WTC11 (cell line): ENCODE results near the gene STAT1. TPM values are rescaled to one million over a fixed set of nuclear protein-coding genes. Genes with fewer than 3 reads are reported as not detected.

Experiments used
- ATF1 ChIP-seq: sonication (generic); formaldehyde crosslinking; IDR thresholded peaks from 2 replicates; pipeline ENCODE4 v1.8.1; 2023; ENCODE audit warnings: mild to moderate bottlenecking, moderate library complexity, missing genetic modification reagents
- CREB1 ChIP-seq: sonication (generic); formaldehyde crosslinking; IDR thresholded peaks from 2 replicates; pipeline ENCODE4 v1.8.0; 2023; ENCODE audit warnings: mild to moderate bottlenecking, missing genetic modification reagents
- E2F1 ChIP-seq: sonication (generic); formaldehyde crosslinking; IDR thresholded peaks from 2 replicates; pipeline ENCODE4 v1.8.0; 2022; ENCODE audit warnings: mild to moderate bottlenecking, missing genetic modification reagents
- E2F5 ChIP-seq: sonication (generic); formaldehyde crosslinking; IDR thresholded peaks from 2 replicates; pipeline ENCODE4 v1.8.1; 2022; ENCODE audit warnings: mild to moderate bottlenecking, moderate library complexity, missing genetic modification reagents
- ETV6 ChIP-seq: sonication (generic); formaldehyde crosslinking; IDR thresholded peaks from 2 replicates; pipeline ENCODE4 v1.8.1; 2022; ENCODE audit warnings: mild to moderate bottlenecking, missing genetic modification reagents
- FOXJ3 ChIP-seq: sonication (generic); formaldehyde crosslinking; IDR thresholded peaks from 2 replicates; pipeline ENCODE4 v1.9.0; 2021; ENCODE audit warnings: missing genetic modification reagents, mild to moderate bottlenecking, borderline replicate concordance
- FOXK1 ChIP-seq: sonication (generic); formaldehyde crosslinking; IDR thresholded peaks from 2 replicates; pipeline ENCODE4 v1.8.0; 2022; ENCODE audit warnings: mild to moderate bottlenecking, moderate library complexity, missing genetic modification reagents
- FOXP1 ChIP-seq: sonication (generic); formaldehyde crosslinking; IDR thresholded peaks from 2 replicates; pipeline ENCODE4 v1.8.0; 2022; ENCODE audit warnings: missing genetic modification reagents, mild to moderate bottlenecking, moderate library complexity, borderline replicate concordance
- GABPB1 ChIP-seq: sonication (generic); formaldehyde crosslinking; IDR thresholded peaks from 2 replicates; pipeline ENCODE4 v1.8.1; 2023; ENCODE audit warnings: mild to moderate bottlenecking, missing genetic modification reagents
- IRF1 ChIP-seq: sonication (generic); formaldehyde crosslinking; IDR thresholded peaks from 2 replicates; pipeline ENCODE4 v1.8.0; 2023; ENCODE audit warnings: missing genetic modification reagents
- JAZF1 ChIP-seq: fragments of 250-450 bp; sonication (Bioruptor Pico); IDR thresholded peaks from 2 replicates; pipeline ENCODE4 v1.9.0; 2021; ENCODE audit warnings: moderate library complexity, mild to moderate bottlenecking, inconsistent platforms
- JUN ChIP-seq: sonication (generic); formaldehyde crosslinking; IDR thresholded peaks from 2 replicates; pipeline ENCODE4 v1.8.0; 2023; ENCODE audit warnings: mild to moderate bottlenecking, missing genetic modification reagents
- MAX ChIP-seq: sonication (generic); formaldehyde crosslinking; IDR thresholded peaks from 2 replicates; pipeline ENCODE4 v1.8.0; 2022; ENCODE audit warnings: mild to moderate bottlenecking, missing genetic modification reagents
- MLX ChIP-seq: sonication (generic); formaldehyde crosslinking; IDR thresholded peaks from 2 replicates; pipeline ENCODE4 v1.8.1; 2023; ENCODE audit warnings: mild to moderate bottlenecking, missing genetic modification reagents, moderate library complexity
- MYBL2 ChIP-seq: sonication (generic); formaldehyde crosslinking; IDR thresholded peaks from 2 replicates; pipeline ENCODE4 v1.8.1; 2023; ENCODE audit warnings: mild to moderate bottlenecking, moderate library complexity, missing genetic modification reagents
- PREB ChIP-seq: sonication (generic); formaldehyde crosslinking; IDR thresholded peaks from 2 replicates; pipeline ENCODE4 v1.8.1; 2022; ENCODE audit warnings: mild to moderate bottlenecking, missing genetic modification reagents, moderate library complexity, borderline replicate concordance
- STAT6 ChIP-seq: sonication (generic); formaldehyde crosslinking; conservative IDR thresholded peaks from 2 replicates; pipeline ENCODE4 v1.8.1; 2023; ENCODE audit warnings: mild to moderate bottlenecking, low read depth, missing genetic modification reagents, moderate library complexity
- TEAD4 ChIP-seq: sonication (generic); formaldehyde crosslinking; IDR thresholded peaks from 2 replicates; pipeline ENCODE4 v1.8.0; 2022; ENCODE audit warnings: mild to moderate bottlenecking, missing genetic modification reagents
- USF1 ChIP-seq: sonication (generic); formaldehyde crosslinking; IDR thresholded peaks from 2 replicates; pipeline ENCODE4 v1.8.0; 2022; ENCODE audit warnings: mild to moderate bottlenecking, missing genetic modification reagents
- ZBTB21 ChIP-seq: sonication (generic); formaldehyde crosslinking; IDR thresholded peaks from 2 replicates; pipeline ENCODE4 v1.8.1; 2023; ENCODE audit warnings: mild to moderate bottlenecking, missing genetic modification reagents, borderline replicate concordance
- ZNF138 ChIP-seq: sonication (generic); formaldehyde crosslinking; conservative IDR thresholded peaks from 2 replicates; pipeline ENCODE4 v1.8.1; 2022; ENCODE audit warnings: mild to moderate bottlenecking, moderate library complexity, missing genetic modification reagents
- ZNF219 ChIP-seq: sonication (generic); formaldehyde crosslinking; IDR thresholded peaks from 2 replicates; pipeline ENCODE4 v1.8.0; 2023; ENCODE audit warnings: missing genetic modification reagents, mild to moderate bottlenecking, borderline replicate concordance
- ZNF281 ChIP-seq: sonication (generic); formaldehyde crosslinking; IDR thresholded peaks from 2 replicates; pipeline ENCODE4 v1.8.0; 2023; ENCODE audit warnings: mild to moderate bottlenecking, missing genetic modification reagents
- ZNF396 ChIP-seq: fragments of 250-450 bp; sonication (Bioruptor Pico); IDR thresholded peaks from 2 replicates; pipeline ENCODE4 v1.8.0; 2021; ENCODE audit warnings: mild to moderate bottlenecking, moderate library complexity, borderline replicate concordance
- ZNF416 ChIP-seq: fragments of 250-450 bp; sonication (Bioruptor Pico); IDR thresholded peaks from 2 replicates; pipeline ENCODE4 v1.9.0; 2021; ENCODE audit warnings: mild to moderate bottlenecking, inconsistent platforms
- total RNA-seq: library from RNA; stranded (reverse); gene quantifications from 3 replicates; pipeline ENCODE4 v1.2.3, GENCODE V29; 2021

The STAT1 gene
- total RNA-seq, 1 experiment from 2014 or later, result 36.1 TPM

GRCh38 chr2:191013932-191014652, at the start of gene STAT1 (continued):
- TF ChIP-seq ZNF396 (no peak), FOXP1 (CRISPR knock-in tag) (peak; percentile 91), MLX (CRISPR knock-in tag) (no peak), CREB1 (CRISPR knock-in tag) (peak; percentile 40; the same call in 1 of the 2 replicates), GABPB1 (CRISPR knock-in tag) (peak; percentile 91), ATF1 (CRISPR knock-in tag) (peak; percentile 76), E2F1 (CRISPR knock-in tag) (peak; percentile 71; the same call in 1 of the 2 replicates), FOXJ3 (CRISPR knock-in tag) (no peak), ZNF138 (CRISPR knock-in tag) (peak; percentile 80), MAX (peak; percentile 91), JUN (CRISPR knock-in tag) (no peak), FOXK1 (CRISPR knock-in tag) (peak; percentile 74; the same call in 1 of the 2 replicates), ETV6 (CRISPR knock-in tag) (peak; percentile 91), JAZF1 (CRISPR knock-in tag) (no peak), ZNF416 (CRISPR knock-in tag) (no peak), PREB (CRISPR knock-in tag) (peak; percentile 60; the same call in 1 of the 2 replicates), TEAD4 (CRISPR knock-in tag) (0 out of 2 replicates have a peak, but pooled peaks have one; percentile 34), ZNF281 (CRISPR knock-in tag) (no peak), STAT6 (CRISPR knock-in tag) (no peak), E2F5 (CRISPR knock-in tag) (peak; percentile 96), MYBL2 (peak; percentile 88; the same call in 1 of the 2 replicates), ZBTB21 (peak; percentile 72; the same call in 1 of the 2 replicates), USF1 (CRISPR knock-in tag) (peak; percentile 73), ZNF219 (CRISPR knock-in tag) (no peak), IRF1 (CRISPR knock-in tag) (peak; percentile 57)
- TF ChIP-seq, all 79 proteins: peak for 30
